Measurements from ENCODE around the gene ANTKMT. TPM values are rescaled to one million over a fixed set of nuclear protein-coding genes. Genes with fewer than 3 reads are reported as not detected.

Gene ANTKMT
- total and polyA plus RNA-seq, 2 donors (not counting 3 experiments of a cell fraction or from before 2014, with no cell fraction given) = 26.1 to 27.9 TPM

- POLR2A ChIA-PET = interaction anchor here (1.4 kb wide), 1 partner anchor 14 kb away, joined by 3 read pairs; no protein-coding TSS in a partner anchor
- no peaks in the 10 kb centered on the region for H4K20me1 ChIP-seq (replicated peaks; ENCODE audit: control insufficient read depth, extremely low read depth, insufficient read depth, low read length)
- no peaks in the 10 kb centered on the region for H3K27me3 ChIP-seq (ENCODE audit: control insufficient read depth in 2 of 2, insufficient read depth in 2 of 2, low read length in 2 of 2)
- peak overlapping the region; percentile 19 for H3K27ac ChIP-seq (ENCODE audit: insufficient read depth, low read depth, low read length)
- no peaks in the 10 kb centered on the region for H3K36me3 ChIP-seq (ENCODE audit: control insufficient read depth in 2 of 2, extremely low read depth in 1 of 2, insufficient read depth in 2 of 2, low read length in 2 of 2)
- H3K9me3 ChIP-seq (replicated peaks; ENCODE audit: control insufficient read depth, insufficient read depth, low read length) = no peaks in the 10 kb centered on the region
- DNase-seq (ENCODE audit: low read depth, low spot score) (peak; percentile 45), FAIRE-seq (peak; percentile 69)
- peak overlapping the region; percentile 82 for H2AFZ ChIP-seq (ENCODE audit: low read depth, low read length)
- dilution Hi-C loops (cut with MboI; ENCODE audit: extremely low pct_ligation_motif_present, low sequenced_read_pairs) = no loop called here
- H3K79me2 ChIP-seq (ENCODE audit: control insufficient read depth, insufficient read depth, low read length) = no peaks in the 10 kb centered on the region
- no peaks in the 10 kb centered on the region for H3K9me1 ChIP-seq (replicated peaks; ENCODE audit: control insufficient read depth, extremely low read depth, insufficient read depth, low read length)
- intact Hi-C loops (cut with micrococcal nuclease) = no loop called here
- no TSS peak for BruUV-seq (replicated peaks)
- H3K4me2 ChIP-seq (ENCODE audit: insufficient read depth, low read length) = peak overlapping the region; percentile 58
- CTCF ChIA-PET = interaction anchor here (0.9 to 2.6 kb wide), 9 partner anchors 8 to 337 kb away, joined by 3 to 17 read pairs (median 4); partner anchors contain the start of genes CHTF18, CIAO3, RPUSD1 and WDR24
- H3K4me3 ChIP-seq (replicated peaks in 1 of 3; ENCODE audit: insufficient read depth in 1 of 3, low read depth in 1 of 3, low read length in 3 of 3) = peak overlapping the region; percentile 49 to 56 (median 55)
- peaks cover 19% of the 10 kb centered on the region for H3K4me1 ChIP-seq (ENCODE audit: control insufficient read depth, extremely low read depth, insufficient read depth, low read length)
- peak overlapping the region; percentile 35 for H3K9ac ChIP-seq (replicated peaks; ENCODE audit: extremely low read depth, insufficient read depth, low read length)
- TF ChIP-seq CTCF (IDR thresholded peaks at IDR 0.05; ENCODE audit: extremely low read depth in 1 of 2, insufficient read depth in 1 of 2, low read depth in 1 of 2, low read length in 2 of 2) (peak in 1 of 2 donors; percentile 29), JUN (IDR thresholded peaks at IDR 0.05; ENCODE audit: borderline replicate concordance, insufficient read depth, insufficient read length, low read depth) (no peak)
These were observed 428 bp upstream of the ANTKMT start for GRCh38 chr16:720447-720989.

- CTCF ChIA-PET = interaction anchor here (0.7 to 2.6 kb wide), 6 partner anchors 10 to 66 kb away, joined by 3 to 17 read pairs (median 5); partner anchors contain the start of genes CHTF18, RPUSD1 and WDR24
- TF ChIP-seq GATA2 (IDR thresholded peaks at IDR 0.05; ENCODE audit: insufficient read depth, insufficient read length, low read depth, low read length) = no peak
- no peak for TF ChIP-seq FOS (IDR thresholded peaks at IDR 0.05; ENCODE audit: borderline replicate concordance, insufficient read depth, low read length)
- no peak for TF ChIP-seq MAX (IDR thresholded peaks at IDR 0.05; ENCODE audit: insufficient read depth, insufficient read length)
- TF ChIP-seq MYC (IDR thresholded peaks at IDR 0.05; ENCODE audit: low read depth, low read length) = no peak
- no peak for TF ChIP-seq POLR2AphosphoS5 (IDR thresholded peaks at IDR 0.05; ENCODE audit: insufficient read depth, low read depth, low read length)
- no peak for TF ChIP-seq CTCF (IDR thresholded peaks at IDR 0.05; ENCODE audit: extremely low read depth in 1 of 2, insufficient read depth in 1 of 2, low read depth in 1 of 2, low read length in 2 of 2)
- no peak for TF ChIP-seq EZH2 (IDR thresholded peaks at IDR 0.05; ENCODE audit: borderline replicate concordance, low read depth, low read length, severe bottlenecking)
- TF ChIP-seq POLR2A (IDR thresholded peaks at IDR 0.05; ENCODE audit: low read depth, low read length) = no peak
- TF ChIP-seq JUN (IDR thresholded peaks at IDR 0.05; ENCODE audit: borderline replicate concordance, insufficient read depth, insufficient read length, low read depth) = no peak
- Histone ChIP-seq H3K36me3 (ENCODE audit: control insufficient read depth in 2 of 2, extremely low read depth in 1 of 2, insufficient read depth in 2 of 2, low read length in 2 of 2) (no peaks in the 10 kb centered on the region), H3K4me3 (replicated peaks in 1 of 3; ENCODE audit: insufficient read depth in 1 of 3, low read depth in 1 of 3, low read length in 3 of 3) (peak overlapping the region in 1 of 3 experiments; percentile 56), H3K4me1 (ENCODE audit: control insufficient read depth, extremely low read depth, insufficient read depth, low read length) (peaks cover 17% of the 10 kb centered on the region), H2AFZ (ENCODE audit: low read depth, low read length) (no peak overlapping the region), H3K9ac (replicated peaks; ENCODE audit: extremely low read depth, insufficient read depth, low read length) (no peak overlapping the region), H4K20me1 (replicated peaks; ENCODE audit: control insufficient read depth, extremely low read depth, insufficient read depth, low read length) (no peaks in the 10 kb centered on the region), H3K9me3 (replicated peaks; ENCODE audit: control insufficient read depth, insufficient read depth, low read length) (no peaks in the 10 kb centered on the region), H3K4me2 (ENCODE audit: insufficient read depth, low read length) (peak overlapping the region; percentile 58), H3K79me2 (ENCODE audit: control insufficient read depth, insufficient read depth, low read length) (no peaks in the 10 kb centered on the region), H3K27me3 (ENCODE audit: control insufficient read depth in 2 of 2, insufficient read depth in 2 of 2, low read length in 2 of 2) (no peaks in the 10 kb centered on the region), H3K9me1 (replicated peaks; ENCODE audit: control insufficient read depth, extremely low read depth, insufficient read depth, low read length) (no peaks in the 10 kb centered on the region), H3K27ac (ENCODE audit: insufficient read depth, low read depth, low read length) (no peak overlapping the region)
- DNase-seq (ENCODE audit: low read depth, low spot score) (no peak), FAIRE-seq (no peak)
- dilution Hi-C loops (cut with MboI; ENCODE audit: extremely low pct_ligation_motif_present, low sequenced_read_pairs) = no loop called here
- no TSS peak for BruUV-seq (replicated peaks)
- POLR2A ChIA-PET = interaction anchor here (1.4 kb wide), 1 partner anchor 15 kb away, joined by 3 read pairs; no protein-coding TSS in a partner anchor
- intact Hi-C loops (cut with micrococcal nuclease) = no loop called here
These were observed 1.0 kb downstream of the ANTKMT start for GRCh38 chr16:721765-722540.

All from endothelial cell of umbilical vein (primary cell).